Measurements from ENCODE around the gene ARHGEF2.
A peak's percentile ranks its signal among the peaks of the same experiment; 100 is the strongest.

The ARHGEF2 gene

GRCh38 chr1:155911156-155912055, 66.9 kb downstream of the ARHGEF2 start, which contains the start of gene RIT1:
TSS of gene RIT1 (minus strand) at chr1:155911349. CDS start at chr1:155910761, 588 bp downstream.
- peak; percentile 91 for DNase-seq (ENCODE audit: low spot score)

GRCh38 chr1:155910621-155911121, 67.7 kb downstream of the ARHGEF2 start:
- peak; percentile 17 for DNase-seq (ENCODE audit: low spot score)

- peak; percentile 14 for DNase-seq (ENCODE audit: low spot score)
These were observed 68.5 kb downstream of the ARHGEF2 start for GRCh38 chr1:155909894-155910293.

GRCh38 chr1:155904261-155904660, 74.1 kb downstream of the ARHGEF2 start:
- no peak for DNase-seq (ENCODE audit: low spot score)

GRCh38 chr1:155900161-155900560, 78.2 kb downstream of the ARHGEF2 start:
- DNase-seq (ENCODE audit: low spot score), result no peak

- DNase-seq (ENCODE audit: low spot score), result no peak
These were observed 78.7 kb downstream of the ARHGEF2 start for GRCh38 chr1:155899683-155900082.

GRCh38 chr1:155898888-155899287, 79.5 kb downstream of the ARHGEF2 start:
- DNase-seq (ENCODE audit: low spot score), result no peak

- no peak for DNase-seq (ENCODE audit: low spot score)
These were observed 80.6 kb downstream of the ARHGEF2 start for GRCh38 chr1:155897746-155898145.

Data from AG08395 (cell line).